Stimulated activated CD4-positive, alpha-beta T cell treated with anti-CD3 and anti-CD28 coated beads, TNF-alpha, amount 100 ng/mL, for 4 hours (primary cell): Measurements from ENCODE around the gene SMAD3.

Experiments
- DNase-seq, 3 experiments: peaks; one replicate each; pipeline ENCODE4 v3.0.0-alpha.2; 2020; ENCODE audit warnings: low read depth in 3 of 3

The SMAD3 gene

DNA sequence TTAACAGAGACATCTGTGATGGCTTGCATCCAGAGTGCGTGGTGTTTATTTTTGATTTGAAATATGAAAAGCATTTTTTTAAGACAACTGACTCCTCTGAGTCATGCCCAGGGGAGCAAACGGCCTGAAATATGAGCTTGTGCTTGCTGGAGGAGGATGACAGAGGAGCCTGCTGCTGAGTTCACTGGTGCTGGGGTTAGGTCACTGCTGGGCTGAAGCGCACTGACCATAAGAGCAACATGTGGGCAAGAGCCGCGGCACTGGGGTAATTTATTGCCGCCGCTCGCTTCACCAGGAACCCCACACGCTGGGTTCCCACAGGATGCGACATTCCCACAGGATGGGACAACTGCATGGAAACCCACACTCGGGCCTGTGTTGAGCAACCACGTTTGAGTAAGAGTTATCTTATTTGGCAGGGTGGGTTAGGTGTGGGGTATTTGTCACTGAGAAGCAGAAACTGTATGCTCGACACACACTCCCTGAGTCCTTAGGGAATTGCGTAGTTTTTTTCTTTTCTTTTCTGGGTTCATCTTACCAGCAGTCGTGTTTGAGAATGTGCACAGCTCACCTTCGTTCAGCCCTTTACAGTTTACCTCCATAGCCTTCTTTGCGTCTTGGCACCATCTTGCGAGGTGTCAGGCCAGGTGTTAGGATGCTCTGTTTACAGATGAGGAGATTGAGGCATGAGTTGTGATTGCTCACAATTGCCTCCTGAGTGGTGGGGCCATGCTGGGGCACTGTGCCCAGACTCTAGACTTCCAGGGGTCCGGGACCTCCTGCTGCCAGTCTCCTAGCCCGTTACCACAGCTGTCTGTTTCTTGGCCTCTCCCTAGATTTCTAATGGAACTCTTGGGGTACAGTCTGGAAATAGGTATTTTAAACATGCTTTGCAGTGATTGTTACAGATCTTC, 60.4 kb downstream of the SMAD3 start:
- DNase-seq, result no peak

- no peak for DNase-seq
These were observed 61.3 kb downstream of the SMAD3 start for GRCh38 chr15:67126551-67127330.

- DNase-seq, result no peak
These were observed 61.9 kb downstream of the SMAD3 start for GRCh38 chr15:67127331-67127664.

- no peak for DNase-seq
These were observed 62.6 kb downstream of the SMAD3 start for GRCh38 chr15:67127965-67128364.

GRCh38 chr15:67130166-67130565, 64.8 kb downstream of the SMAD3 start:
- DNase-seq, result no peak

DNA sequence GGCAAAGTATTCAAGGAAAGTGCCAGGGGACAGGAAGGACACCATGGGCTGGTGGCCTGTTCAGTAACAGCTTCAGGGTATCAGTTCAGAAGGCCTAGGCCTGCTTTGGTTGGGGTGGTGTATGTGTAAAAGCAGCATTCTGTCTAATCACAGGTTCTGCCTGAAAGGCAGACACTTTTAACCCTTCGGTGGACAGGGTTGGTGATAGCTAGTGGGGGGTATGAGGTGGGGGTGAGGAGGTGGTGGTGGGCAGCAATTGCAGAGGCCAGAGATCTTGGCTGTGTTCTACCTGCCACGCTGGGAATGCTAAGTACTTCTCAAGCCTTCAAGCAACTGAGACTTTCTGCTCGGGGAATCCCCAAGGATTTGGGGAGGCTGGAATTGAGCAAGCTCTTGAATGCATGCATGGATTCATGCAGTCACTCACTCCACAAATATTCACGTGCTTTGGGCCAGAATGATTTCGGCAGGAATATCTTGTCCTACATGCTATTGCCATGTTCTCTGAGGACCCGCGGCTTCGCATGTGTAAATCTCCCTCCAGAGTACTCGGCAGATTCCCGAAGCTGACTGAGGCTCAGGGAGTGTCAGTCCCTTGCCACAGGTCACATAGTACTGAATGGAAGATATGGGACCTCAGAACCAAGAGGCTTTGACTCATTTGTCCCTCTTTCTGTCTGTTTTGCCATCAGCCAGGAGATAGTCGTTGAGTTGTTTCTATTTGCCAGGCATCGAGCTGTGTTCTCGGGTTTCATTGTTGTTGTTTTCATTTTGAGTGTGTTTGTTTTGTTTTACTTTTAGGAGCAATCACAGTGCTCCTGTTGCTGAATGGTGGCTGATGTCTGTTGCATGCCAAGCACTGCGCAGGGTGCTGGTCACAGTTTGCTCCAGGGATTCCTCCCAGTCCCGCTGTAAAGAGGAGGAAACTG, 65.5 kb downstream of the SMAD3 start:
- no peak for DNase-seq

DNA sequence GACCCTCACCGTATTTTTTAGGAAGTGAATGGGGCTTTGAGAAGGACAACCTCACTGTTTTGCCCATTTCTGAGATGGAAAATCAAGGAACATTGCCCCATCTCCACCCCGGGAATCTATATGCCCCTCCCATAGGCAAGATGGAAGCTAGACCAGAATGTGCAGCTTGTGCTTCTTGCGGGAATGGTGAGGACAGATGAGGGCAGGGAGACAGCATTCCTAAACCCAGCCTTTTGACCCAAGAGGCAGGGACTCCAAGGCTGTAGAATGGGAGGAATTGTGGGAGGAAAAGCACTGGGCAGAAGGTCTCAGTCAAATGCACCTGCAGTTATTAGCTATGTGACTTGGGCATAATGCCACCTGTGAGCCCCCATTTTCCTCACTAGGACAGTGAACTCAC, 66.9 kb downstream of the SMAD3 start:
- DNase-seq, result no peak

- no peak for DNase-seq
These were observed 67.6 kb downstream of the SMAD3 start for GRCh38 chr15:67133026-67133425.

- no peak for DNase-seq
These were observed 68.3 kb downstream of the SMAD3 start for GRCh38 chr15:67133738-67134066.

- DNase-seq, result peak in 2 of 3 experiments; percentile 28 to 44
These were observed 68.9 kb downstream of the SMAD3 start for GRCh38 chr15:67134067-67134838.

DNA sequence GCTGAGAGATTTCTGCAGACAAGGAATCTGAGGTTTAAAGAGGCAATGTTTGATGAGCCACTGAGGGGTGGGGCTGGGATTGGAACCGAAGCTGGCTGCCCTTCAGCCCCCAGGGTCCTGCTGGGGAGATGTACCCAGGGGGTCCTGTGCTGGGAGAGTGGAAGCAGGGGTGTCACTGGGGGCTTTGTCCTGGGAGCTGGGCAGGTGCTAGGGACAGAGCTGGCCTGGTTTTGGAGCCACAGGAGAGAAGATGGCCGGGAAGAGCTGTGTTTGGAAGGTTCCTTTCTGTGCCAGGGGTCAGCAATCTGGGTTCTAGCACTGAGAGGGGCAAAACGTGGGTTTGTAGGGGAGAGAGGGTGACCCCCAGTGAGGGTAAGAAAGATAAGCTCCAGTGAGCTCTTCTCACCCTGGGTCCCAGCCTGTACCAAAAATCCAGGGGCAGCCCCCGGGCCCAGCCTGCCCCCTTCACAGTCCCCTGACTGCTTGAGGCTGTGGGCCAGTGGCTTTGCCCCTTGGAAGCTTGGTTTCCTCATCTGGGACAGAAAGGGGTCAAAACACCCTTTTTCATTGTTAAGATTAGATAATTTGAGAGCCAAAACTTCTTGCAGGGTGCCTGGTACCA, 69.6 kb downstream of the SMAD3 start:
- no peak for DNase-seq

- no peak for DNase-seq
These were observed 70.1 kb downstream of the SMAD3 start for GRCh38 chr15:67135494-67135893.

- DNase-seq, result no peak
These were observed 71.4 kb downstream of the SMAD3 start for GRCh38 chr15:67136802-67137201.

GRCh38 chr15:67137319-67137718, 71.9 kb downstream of the SMAD3 start:
- no peak for DNase-seq

DNA sequence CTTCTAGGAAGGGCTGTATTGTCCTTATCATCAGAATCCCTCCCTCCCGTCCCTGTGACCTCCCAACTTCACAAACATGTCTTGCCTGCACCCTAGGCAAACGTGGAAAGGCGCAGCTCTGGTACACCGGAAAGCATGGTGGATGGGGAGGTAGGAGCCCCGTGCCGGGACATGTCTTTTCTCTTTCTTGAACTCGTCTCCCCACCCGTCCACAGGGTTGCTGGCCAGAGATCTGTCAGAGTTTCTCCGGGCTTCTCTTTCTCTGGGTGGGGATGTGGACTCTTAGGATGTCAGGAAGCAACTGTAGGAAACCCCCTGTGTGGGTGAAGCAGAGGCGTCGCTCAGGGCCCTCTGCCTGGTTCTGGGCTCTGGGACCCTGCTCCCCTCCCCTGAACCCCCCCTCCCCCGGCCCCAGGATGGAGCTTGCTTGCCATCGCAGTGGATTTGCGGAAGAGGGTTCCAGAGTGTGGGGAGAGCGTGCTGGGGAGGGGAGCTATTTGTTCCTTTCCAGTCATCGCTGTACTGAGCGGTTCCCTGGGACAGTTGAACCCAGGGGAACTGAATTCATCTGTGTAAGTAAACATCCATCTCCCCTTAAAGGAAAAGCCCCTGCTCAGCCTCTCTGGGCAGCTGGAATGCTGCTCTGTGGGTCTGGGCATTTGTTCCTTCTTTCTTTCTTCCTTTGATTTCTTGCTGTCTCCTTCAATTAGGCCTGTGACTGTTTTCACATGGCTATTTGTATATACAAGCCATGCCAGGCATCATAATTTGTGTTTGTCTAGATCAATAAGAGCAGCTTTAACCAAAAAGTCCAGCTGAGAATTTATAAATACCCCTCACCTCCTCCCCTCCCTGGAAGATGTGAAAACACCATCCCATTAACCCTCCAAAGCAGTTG, 72.8 kb downstream of the SMAD3 start:
- no peak for DNase-seq

GRCh38 chr15:67138891-67139855, 73.8 kb downstream of the SMAD3 start:
- no peak for DNase-seq

GRCh38 chr15:67140078-67140833, 74.9 kb downstream of the SMAD3 start:
- DNase-seq, result no peak
